Adrenal gland (tissue), 5 donors: ENCODE measurements around the gene PHF2.

Experiments used
- CTCF ChIP-seq, 6 experiments: fragments of 450-650 bp in 4 of 6; fragments of 200-600 bp in 2 of 6; sonication (generic) in 1 of 6; IDR thresholded peaks; 1 replicate in 5 of 6; 2 replicates in 1 of 6; pipeline versions ENCODE4 v1.5.1 to v1.8.0; 2016 to 2021; ENCODE audit warnings: antibody characterized with exemption in 6 of 6, mild to moderate bottlenecking in 2 of 6, moderate library complexity in 1 of 6
- POLR2A ChIP-seq, 2 donors: fragments of 450-650 bp; IDR thresholded peaks; one replicate each; pipeline ENCODE4 v1.6.1; 2017; ENCODE audit warnings: antibody characterized with exemption in 2 of 2, mild to moderate bottlenecking in 2 of 2, moderate library complexity in 1 of 2
- donor health status: DM: no; HTN: no; CAD: no.

DNA sequence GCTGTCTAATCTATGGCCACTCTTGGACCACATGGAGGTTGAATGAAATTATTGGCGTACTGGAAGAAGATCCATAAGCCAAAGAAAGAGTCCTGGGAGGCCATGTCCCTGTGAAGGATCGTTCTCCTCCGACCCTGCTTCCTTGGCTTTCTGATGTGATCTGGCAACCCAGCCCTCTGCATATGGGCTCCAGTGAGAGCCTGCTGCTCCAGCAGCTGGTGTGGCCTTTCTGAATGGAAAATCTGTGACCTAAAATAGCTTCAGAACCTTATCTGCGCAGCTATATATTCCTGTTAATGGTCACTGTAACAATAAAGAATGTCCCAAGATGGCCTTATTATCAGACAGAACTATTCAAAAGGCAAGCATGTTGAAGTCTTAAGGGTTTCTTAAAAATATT, 40.2 kb upstream of the PHF2 start:
- no peak for TF ChIP-seq CTCF (IDR thresholded peaks at IDR 0.05)
- no peak for TF ChIP-seq POLR2A (IDR thresholded peaks at IDR 0.05)
